ENCODE results near the gene TH. TPM values are rescaled to one million over a fixed set of nuclear protein-coding genes. Genes with fewer than 3 reads are reported as not detected.

TH gene
- total RNA-seq, 1 donor: not detected

GRCh38 chr11:2132874-2133240 is 38.8 kb downstream of the TH start:
- Histone ChIP-seq H3K36me3 (ENCODE audit: insufficient read depth, low read length) (no peaks in the 10 kb centered on the region), H4K20me1 (ENCODE audit: insufficient read depth, low read length) (no peaks in the 10 kb centered on the region), H3K27ac (ENCODE audit: low read depth, low read length) (no peak overlapping the region), H3K79me2 (ENCODE audit: insufficient read depth, low read length) (no peaks in the 10 kb centered on the region), H3K27me3 (ENCODE audit: insufficient read depth, low read length) (peaks cover 29% of the 10 kb centered on the region), H3K4me1 (ENCODE audit: insufficient read depth, low read length) (no peaks in the 10 kb centered on the region), H3K4me2 (ENCODE audit: insufficient read depth, low read length) (no peak overlapping the region), H3K4me3 (ENCODE audit: insufficient read depth, low read length) (no peak overlapping the region), H2AFZ (ENCODE audit: low read length) (no peak overlapping the region), H3K9me3 (ENCODE audit: low read depth, low read length) (no peaks in the 10 kb centered on the region)
- TF ChIP-seq CTCF (IDR thresholded peaks at IDR 0.05; ENCODE audit: extremely low read depth, low read depth, low read length): no peak
- no peak for DNase-seq (ENCODE audit: insufficient read length, low spot score, missing footprints)

- DNase-seq (ENCODE audit: insufficient read length, low spot score, missing footprints): no peak
- Histone ChIP-seq H3K36me3 (ENCODE audit: insufficient read depth, low read length) (no peaks in the 10 kb centered on the region), H4K20me1 (ENCODE audit: insufficient read depth, low read length) (no peaks in the 10 kb centered on the region), H3K4me2 (ENCODE audit: insufficient read depth, low read length) (no peak overlapping the region), H2AFZ (ENCODE audit: low read length) (no peak overlapping the region), H3K27ac (ENCODE audit: low read depth, low read length) (no peak overlapping the region), H3K4me3 (ENCODE audit: insufficient read depth, low read length) (no peak overlapping the region), H3K9me3 (ENCODE audit: low read depth, low read length) (no peaks in the 10 kb centered on the region), H3K4me1 (ENCODE audit: insufficient read depth, low read length) (no peaks in the 10 kb centered on the region), H3K79me2 (ENCODE audit: insufficient read depth, low read length) (no peaks in the 10 kb centered on the region), H3K27me3 (ENCODE audit: insufficient read depth, low read length) (peaks cover 23% of the 10 kb centered on the region)
- TF ChIP-seq CTCF (IDR thresholded peaks at IDR 0.05; ENCODE audit: extremely low read depth, low read depth, low read length): no peak
Observed at GRCh38 chr11:2132246-2132645, 39.4 kb downstream of the TH start.

- Histone ChIP-seq H3K27me3 (ENCODE audit: insufficient read depth, low read length) (peaks cover 17% of the 10 kb centered on the region), H3K4me3 (ENCODE audit: insufficient read depth, low read length) (no peak overlapping the region), H3K4me1 (ENCODE audit: insufficient read depth, low read length) (no peaks in the 10 kb centered on the region), H2AFZ (ENCODE audit: low read length) (no peak overlapping the region), H3K79me2 (ENCODE audit: insufficient read depth, low read length) (no peaks in the 10 kb centered on the region), H3K4me2 (ENCODE audit: insufficient read depth, low read length) (no peak overlapping the region), H4K20me1 (ENCODE audit: insufficient read depth, low read length) (no peaks in the 10 kb centered on the region), H3K36me3 (ENCODE audit: insufficient read depth, low read length) (no peaks in the 10 kb centered on the region), H3K9me3 (ENCODE audit: low read depth, low read length) (no peaks in the 10 kb centered on the region), H3K27ac (ENCODE audit: low read depth, low read length) (no peak overlapping the region)
- DNase-seq (ENCODE audit: insufficient read length, low spot score, missing footprints): peak; percentile 31
- no peak for TF ChIP-seq CTCF (IDR thresholded peaks at IDR 0.05; ENCODE audit: extremely low read depth, low read depth, low read length)
Observed at GRCh38 chr11:2131371-2132236, 40.0 kb downstream of the TH start.

- TF ChIP-seq CTCF (IDR thresholded peaks at IDR 0.05; ENCODE audit: extremely low read depth, low read depth, low read length): no peak
- Histone ChIP-seq H3K4me3 (ENCODE audit: insufficient read depth, low read length) (no peak overlapping the region), H3K79me2 (ENCODE audit: insufficient read depth, low read length) (no peaks in the 10 kb centered on the region), H3K27ac (ENCODE audit: low read depth, low read length) (no peak overlapping the region), H2AFZ (ENCODE audit: low read length) (no peak overlapping the region), H3K4me2 (ENCODE audit: insufficient read depth, low read length) (no peak overlapping the region), H4K20me1 (ENCODE audit: insufficient read depth, low read length) (no peaks in the 10 kb centered on the region), H3K27me3 (ENCODE audit: insufficient read depth, low read length) (peaks cover 10% of the 10 kb centered on the region), H3K9me3 (ENCODE audit: low read depth, low read length) (no peaks in the 10 kb centered on the region), H3K4me1 (ENCODE audit: insufficient read depth, low read length) (no peaks in the 10 kb centered on the region), H3K36me3 (ENCODE audit: insufficient read depth, low read length) (no peaks in the 10 kb centered on the region)
- peak; percentile 77 for DNase-seq (ENCODE audit: insufficient read length, low spot score, missing footprints)
Observed at GRCh38 chr11:2130881-2131352, 40.7 kb downstream of the TH start.

Measured in osteoblast (primary cell).